GM12878 (cell line): Measurements from ENCODE around the gene BLOC1S5.

Experiments used
- BRCA1 ChIP-seq: IDR thresholded peaks from 2 replicates; pipeline ENCODE4 v1.6.1; 2011; ENCODE audit warnings: low read depth, low read length, improper control_type of control experiment
- CHD4 ChIP-seq: fragments of 200-600 bp; sonication (generic); IDR thresholded peaks from 2 replicates; pipeline ENCODE4 v1.6.1; 2016; ENCODE audit warnings: mild to moderate bottlenecking
- GABPA ChIP-seq: IDR thresholded peaks from 2 replicates; pipeline ENCODE4 v1.6.1; 2014; ENCODE audit warnings: antibody characterized with exemption, low read depth, mild to moderate bottlenecking, inconsistent platforms
- NRF1 ChIP-seq: conservative IDR thresholded peaks from 2 replicates; pipeline ENCODE4 v1.6.1; 2011; ENCODE audit warnings: mild to moderate bottlenecking, low read depth, low read length, improper control_type of control experiment
- POLR2A ChIP-seq: IDR thresholded peaks from 2 replicates; pipeline ENCODE4 v1.6.1; 2011; ENCODE audit warnings: low read depth, mild to moderate bottlenecking, low read length
- SUZ12 ChIP-seq: fragments of 200-600 bp; sonication (generic); IDR thresholded peaks from one replicate; pipeline ENCODE4 v1.6.1; 2018; ENCODE audit warnings: antibody characterized with exemption, mild to moderate bottlenecking; ENCODE audit not compliant: unreplicated experiment
- TF ChIP-seq, protein P1 (sequence below): fragments of 450-650 bp; formaldehyde crosslinking; IDR thresholded peaks from 2 replicates; pipeline ENCODE4 v1.4.0; 2020; ENCODE audit warnings: mild to moderate bottlenecking, moderate library complexity
- TF ChIP-seq, protein P2 (sequence below): IDR thresholded peaks from 2 replicates; pipeline ENCODE4 v1.6.1; 2011; ENCODE audit warnings: low read depth, mild to moderate bottlenecking, low read length, moderate library complexity, borderline replicate concordance; ENCODE audit errors: extremely low read depth

DNA sequence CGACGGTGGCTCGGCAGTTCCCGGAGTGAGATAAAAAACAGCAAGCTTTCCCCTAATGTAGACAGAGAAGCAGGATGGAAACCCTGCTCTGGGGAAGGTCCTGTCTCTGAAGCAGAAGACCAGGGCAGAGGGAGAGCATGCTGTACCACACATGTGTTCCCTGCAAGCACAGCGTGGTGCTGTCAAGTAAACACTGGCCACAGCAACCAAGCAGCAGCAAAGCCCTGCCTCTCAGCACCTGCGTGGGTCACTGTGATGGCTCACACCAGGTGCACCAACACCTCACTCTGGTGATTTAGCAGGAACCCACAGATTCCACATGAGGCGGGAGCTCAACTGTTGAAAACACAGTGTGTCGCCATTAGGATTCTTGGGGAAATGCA is 88.4 kb downstream of the BLOC1S5 start:
- no peak for TF ChIP-seq SUZ12
- TF ChIP-seq, protein P1, sequence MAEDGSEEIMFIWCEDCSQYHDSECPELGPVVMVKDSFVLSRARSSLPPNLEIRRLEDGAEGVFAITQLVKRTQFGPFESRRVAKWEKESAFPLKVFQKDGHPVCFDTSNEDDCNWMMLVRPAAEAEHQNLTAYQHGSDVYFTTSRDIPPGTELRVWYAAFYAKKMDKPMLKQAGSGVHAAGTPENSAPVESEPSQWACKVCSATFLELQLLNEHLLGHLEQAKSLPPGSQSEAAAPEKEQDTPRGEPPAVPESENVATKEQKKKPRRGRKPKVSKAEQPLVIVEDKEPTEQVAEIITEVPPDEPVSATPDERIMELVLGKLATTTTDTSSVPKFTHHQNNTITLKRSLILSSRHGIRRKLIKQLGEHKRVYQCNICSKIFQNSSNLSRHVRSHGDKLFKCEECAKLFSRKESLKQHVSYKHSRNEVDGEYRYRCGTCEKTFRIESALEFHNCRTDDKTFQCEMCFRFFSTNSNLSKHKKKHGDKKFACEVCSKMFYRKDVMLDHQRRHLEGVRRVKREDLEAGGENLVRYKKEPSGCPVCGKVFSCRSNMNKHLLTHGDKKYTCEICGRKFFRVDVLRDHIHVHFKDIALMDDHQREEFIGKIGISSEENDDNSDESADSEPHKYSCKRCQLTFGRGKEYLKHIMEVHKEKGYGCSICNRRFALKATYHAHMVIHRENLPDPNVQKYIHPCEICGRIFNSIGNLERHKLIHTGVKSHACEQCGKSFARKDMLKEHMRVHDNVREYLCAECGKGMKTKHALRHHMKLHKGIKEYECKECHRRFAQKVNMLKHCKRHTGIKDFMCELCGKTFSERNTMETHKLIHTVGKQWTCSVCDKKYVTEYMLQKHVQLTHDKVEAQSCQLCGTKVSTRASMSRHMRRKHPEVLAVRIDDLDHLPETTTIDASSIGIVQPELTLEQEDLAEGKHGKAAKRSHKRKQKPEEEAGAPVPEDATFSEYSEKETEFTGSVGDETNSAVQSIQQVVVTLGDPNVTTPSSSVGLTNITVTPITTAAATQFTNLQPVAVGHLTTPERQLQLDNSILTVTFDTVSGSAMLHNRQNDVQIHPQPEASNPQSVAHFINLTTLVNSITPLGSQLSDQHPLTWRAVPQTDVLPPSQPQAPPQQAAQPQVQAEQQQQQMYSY (CRISPR knock-in tag), result no peak
- TF ChIP-seq NRF1, result no peak
- no peak for TF ChIP-seq GABPA
- TF ChIP-seq, protein P2, sequence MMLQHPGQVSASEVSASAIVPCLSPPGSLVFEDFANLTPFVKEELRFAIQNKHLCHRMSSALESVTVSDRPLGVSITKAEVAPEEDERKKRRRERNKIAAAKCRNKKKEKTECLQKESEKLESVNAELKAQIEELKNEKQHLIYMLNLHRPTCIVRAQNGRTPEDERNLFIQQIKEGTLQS, result no peak
- no peak for TF ChIP-seq BRCA1
- no peak for TF ChIP-seq CHD4
- TF ChIP-seq POLR2A, result no peak
